GM06990 (cell line): ENCODE data around the gene ANKDD1A.
A peak's percentile ranks its signal among the peaks of the same experiment; 100 is the strongest.

ENCODE experiments used
- DNase-seq: peaks from one replicate; pipeline ENCODE4 v3.0.0-alpha.2; 2011; ENCODE audit not compliant: insufficient read length; ENCODE audit errors: extremely low read depth
- H3K27me3 ChIP-seq: replicated peaks from 2 replicates; pipeline ENCODE4 v1.6.0; 2011; ENCODE audit warnings: low read length; ENCODE audit not compliant: control insufficient read depth, insufficient read depth
- H3K36me3 ChIP-seq: 2 replicates; pipeline ENCODE4 v1.5.1; 2011; ENCODE audit warnings: low read length; ENCODE audit not compliant: control insufficient read depth, insufficient read depth
- H3K4me3 ChIP-seq: replicated peaks from 2 replicates; pipeline ENCODE4 v1.5.1; 2011; ENCODE audit warnings: low read depth, mild to moderate bottlenecking, control low read depth, low read length
- TF ChIP-seq, protein P1 (sequence below): IDR thresholded peaks from 2 replicates; pipeline ENCODE4 v1.5.1; 2011; ENCODE audit warnings: low read length, control low read depth, mild to moderate bottlenecking, inconsistent platforms; ENCODE audit not compliant: insufficient read depth, poor library complexity, severe bottlenecking

ANKDD1A gene

DNA sequence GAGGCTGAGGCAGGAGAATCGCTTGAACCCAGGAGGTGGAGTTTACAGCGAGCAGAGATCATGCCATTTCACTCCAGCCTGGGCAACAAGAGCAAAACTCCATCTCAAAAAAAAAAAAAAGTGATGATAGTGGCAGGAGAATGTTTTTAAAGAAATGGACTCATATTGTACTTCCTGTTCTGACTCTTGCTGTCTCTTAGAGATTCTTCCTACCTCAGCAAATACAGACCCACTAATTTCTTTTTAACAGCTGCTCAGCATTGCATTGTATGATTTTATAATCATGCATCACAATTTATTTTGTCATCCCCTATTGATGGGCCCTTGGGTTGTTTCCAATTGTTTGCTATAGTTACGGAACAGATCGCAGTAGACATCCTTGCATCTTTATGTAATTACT is 8.8 kb upstream of the ANKDD1A start:
- Histone ChIP-seq H3K36me3 (no peaks in the 10 kb centered on the region; the same call in 1 of the 2 replicates), H3K27me3 (no peaks in the 10 kb centered on the region), H3K4me3 (no peak overlapping the region)
- no peak for DNase-seq
- TF ChIP-seq, protein P1, sequence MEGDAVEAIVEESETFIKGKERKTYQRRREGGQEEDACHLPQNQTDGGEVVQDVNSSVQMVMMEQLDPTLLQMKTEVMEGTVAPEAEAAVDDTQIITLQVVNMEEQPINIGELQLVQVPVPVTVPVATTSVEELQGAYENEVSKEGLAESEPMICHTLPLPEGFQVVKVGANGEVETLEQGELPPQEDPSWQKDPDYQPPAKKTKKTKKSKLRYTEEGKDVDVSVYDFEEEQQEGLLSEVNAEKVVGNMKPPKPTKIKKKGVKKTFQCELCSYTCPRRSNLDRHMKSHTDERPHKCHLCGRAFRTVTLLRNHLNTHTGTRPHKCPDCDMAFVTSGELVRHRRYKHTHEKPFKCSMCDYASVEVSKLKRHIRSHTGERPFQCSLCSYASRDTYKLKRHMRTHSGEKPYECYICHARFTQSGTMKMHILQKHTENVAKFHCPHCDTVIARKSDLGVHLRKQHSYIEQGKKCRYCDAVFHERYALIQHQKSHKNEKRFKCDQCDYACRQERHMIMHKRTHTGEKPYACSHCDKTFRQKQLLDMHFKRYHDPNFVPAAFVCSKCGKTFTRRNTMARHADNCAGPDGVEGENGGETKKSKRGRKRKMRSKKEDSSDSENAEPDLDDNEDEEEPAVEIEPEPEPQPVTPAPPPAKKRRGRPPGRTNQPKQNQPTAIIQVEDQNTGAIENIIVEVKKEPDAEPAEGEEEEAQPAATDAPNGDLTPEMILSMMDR = no peak

DNA sequence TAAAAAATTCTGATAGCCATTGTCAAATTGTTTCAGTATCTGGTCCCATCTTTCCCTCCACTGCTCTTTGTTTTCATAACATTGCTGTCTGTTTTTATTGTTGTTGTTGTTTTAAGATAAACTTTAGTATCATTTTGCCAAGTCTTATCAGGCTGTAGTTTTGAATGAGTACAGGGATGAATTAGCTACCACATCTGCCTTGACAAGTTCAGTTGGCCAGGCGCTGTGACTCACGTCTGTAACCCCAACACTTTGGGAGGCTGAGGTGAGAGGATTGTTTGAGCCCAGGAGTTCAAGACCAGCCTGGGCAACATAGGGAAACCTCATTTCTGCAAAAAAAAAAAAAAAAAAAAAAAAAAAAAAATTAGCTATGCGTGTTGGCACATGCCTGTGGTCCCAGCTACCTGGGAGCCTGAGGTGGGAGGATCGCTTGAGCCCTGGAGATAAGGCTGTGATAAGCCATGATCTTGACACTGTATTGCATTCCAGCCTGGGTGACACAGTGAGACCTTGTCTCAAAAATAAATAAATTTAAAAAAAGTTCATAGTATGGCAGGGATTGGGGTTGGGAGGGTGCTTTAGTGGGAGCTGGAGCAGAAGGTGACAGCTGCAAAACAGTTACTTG is 8.3 kb upstream of the ANKDD1A start:
- no peaks in the 10 kb centered on the region; the same call in 1 of the 2 replicates for H3K36me3 ChIP-seq
- no peak overlapping the region for H3K4me3 ChIP-seq
- H3K27me3 ChIP-seq = no peaks in the 10 kb centered on the region
- TF ChIP-seq, protein P1 = no peak
- no peak for DNase-seq

DNA sequence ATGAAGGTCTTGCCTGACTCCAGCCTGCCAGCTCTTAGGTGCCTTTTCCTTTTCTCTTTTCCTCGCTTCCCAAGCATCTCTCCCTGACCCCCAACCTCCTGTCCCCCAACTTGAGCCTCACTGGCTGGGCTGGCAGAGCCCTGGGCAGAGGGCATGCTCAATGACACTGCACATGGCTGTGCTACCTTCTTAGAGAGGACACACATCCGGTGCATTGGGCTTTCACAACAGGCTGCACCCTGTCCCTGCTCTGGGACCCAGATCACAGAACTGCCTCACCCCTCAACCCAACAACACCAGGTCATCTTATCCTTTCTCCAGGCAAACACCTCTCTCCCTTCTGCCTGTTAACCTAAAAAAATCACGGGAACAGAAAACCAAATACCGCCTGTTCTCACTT is 7.5 kb upstream of the ANKDD1A start:
- TF ChIP-seq, protein P1 = no peak
- H3K4me3 ChIP-seq = no peak overlapping the region
- H3K27me3 ChIP-seq = no peaks in the 10 kb centered on the region
- no peaks in the 10 kb centered on the region; the same call in 1 of the 2 replicates for H3K36me3 ChIP-seq
- no peak for DNase-seq

DNA sequence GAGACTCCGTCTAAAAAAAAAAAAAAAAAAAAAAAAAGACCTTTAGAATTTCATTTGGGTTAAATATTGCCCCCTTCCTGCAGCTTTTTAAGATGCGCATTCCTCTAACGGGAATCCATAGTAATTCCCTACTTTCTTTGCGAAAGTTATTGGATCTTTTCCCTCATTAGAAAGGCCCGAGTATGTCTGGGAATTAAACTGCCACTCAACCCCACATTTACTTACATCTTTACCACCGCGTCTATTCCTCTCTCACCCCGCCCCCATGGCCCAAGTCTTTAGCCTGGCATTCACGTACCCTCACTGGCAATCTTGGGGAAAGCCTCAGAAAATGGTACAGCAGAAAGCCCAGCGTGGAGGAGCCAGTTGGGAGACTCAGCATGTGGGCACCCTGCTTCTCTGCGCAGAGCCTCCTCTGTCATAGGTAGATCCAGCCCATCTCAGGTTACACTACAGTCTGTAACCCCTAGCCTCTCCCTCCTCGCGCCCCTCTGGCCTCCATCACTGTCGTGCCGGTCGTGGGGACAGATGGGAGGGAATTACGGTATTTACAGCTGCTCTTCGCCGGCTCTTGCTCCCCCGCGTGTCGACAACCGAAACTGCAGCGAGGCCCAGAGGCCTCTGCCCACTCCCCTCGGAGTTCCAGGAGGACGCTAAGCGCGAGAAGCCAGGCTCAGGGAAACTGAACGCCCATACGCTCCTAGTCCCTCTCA is 6.4 kb upstream of the ANKDD1A start:
- DNase-seq = peak; percentile 80
- H3K4me3 ChIP-seq = peak overlapping the region; percentile 31
- no peaks in the 10 kb centered on the region for H3K36me3 ChIP-seq
- TF ChIP-seq, protein P1 = peak; percentile 89
- no peaks in the 10 kb centered on the region for H3K27me3 ChIP-seq

DNA sequence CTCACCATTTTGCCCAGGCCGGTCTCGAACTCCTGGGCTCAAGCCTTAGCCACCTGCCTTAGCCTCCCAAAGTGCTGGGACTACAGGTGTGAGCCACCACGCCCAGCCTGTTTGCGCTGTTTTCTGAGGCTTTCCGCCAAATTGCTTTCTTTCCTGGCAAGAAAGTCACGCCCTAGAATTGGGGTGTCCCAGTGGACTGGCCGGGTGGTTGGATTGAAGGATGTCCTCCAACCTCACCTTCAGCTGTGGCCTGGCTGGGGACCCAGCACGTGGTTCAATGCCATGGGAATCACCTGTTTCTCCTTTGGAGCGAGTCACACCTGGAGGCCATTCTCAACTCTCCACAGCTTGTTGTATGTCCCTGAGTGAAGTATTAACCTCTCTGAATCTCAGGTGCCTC is 5.8 kb upstream of the ANKDD1A start:
- no peaks in the 10 kb centered on the region for H3K36me3 ChIP-seq
- TF ChIP-seq, protein P1 = no peak
- H3K4me3 ChIP-seq = no peak overlapping the region
- DNase-seq = no peak
- no peaks in the 10 kb centered on the region for H3K27me3 ChIP-seq
